K562 (cell line): Measurements from ENCODE around the gene COL8A2. TPM values are rescaled to one million over a fixed set of nuclear protein-coding genes. Genes with fewer than 3 reads are reported as not detected.

Experiments used
- BHLHE40 ChIP-seq: IDR thresholded peaks from 2 replicates; pipeline ENCODE4 v1.6.1; 2011; ENCODE audit warnings: low read length, improper control_type of control experiment
- CBX8 ChIP-seq: fragments of 200-600 bp; sonication (generic); IDR thresholded peaks from 2 replicates; pipeline ENCODE4 v1.6.1; 2012; ENCODE audit warnings: borderline replicate concordance, mixed run types, low read depth, mild to moderate bottlenecking, moderate library complexity, mixed read lengths, low read length, control low read depth, inconsistent platforms; ENCODE audit not compliant: poor library complexity, severe bottlenecking; ENCODE audit errors: extremely low read depth
- DMBX1 ChIP-seq: fragments of 250-450 bp; sonication (Bioruptor Pico); IDR thresholded peaks from 2 replicates; pipeline ENCODE4 v1.8.0; 2022; ENCODE audit warnings: inconsistent platforms, mild to moderate bottlenecking, moderate library complexity, borderline replicate concordance
- FOXM1 ChIP-seq, 2 experiments: fragments of 450-650 bp in 1 of 2; sonication (generic) in 1 of 2; formaldehyde crosslinking in 1 of 2; IDR thresholded peaks; 2 replicates each; pipeline versions ENCODE4 v1.6.1 to v1.9.0; 2017 to 2022; ENCODE audit warnings: low read depth in 2 of 2, mild to moderate bottlenecking in 2 of 2, missing genetic modification reagents in 1 of 2, moderate library complexity in 1 of 2
- GATAD2A ChIP-seq: fragments of 450-650 bp; IDR thresholded peaks from 2 replicates; pipeline ENCODE4 v1.6.1; 2017
- LARP7 ChIP-seq: fragments of 450-650 bp; IDR thresholded peaks from 2 replicates; pipeline ENCODE4 v1.6.1; 2016
- MEIS2 ChIP-seq: fragments of 450-650 bp; IDR thresholded peaks from 2 replicates; pipeline ENCODE4 v1.6.1; 2014; ENCODE audit warnings: mild to moderate bottlenecking; ENCODE audit not compliant: partially characterized antibody
- OTX1 ChIP-seq: fragments of 450-650 bp; formaldehyde crosslinking; IDR thresholded peaks from 2 replicates; pipeline ENCODE4 v1.4.0; 2022; ENCODE audit warnings: mild to moderate bottlenecking
- PBX2 ChIP-seq, 2 experiments: IDR thresholded peaks in 1 of 2; conservative IDR thresholded peaks in 1 of 2; 2 replicates each; pipeline ENCODE4 v1.6.1; 2016; ENCODE audit warnings: low read depth in 2 of 2, mild to moderate bottlenecking in 1 of 2, missing compliant biosample characterization in 1 of 2, missing genetic modification characterization in 1 of 2, moderate library complexity in 1 of 2
- RFX5 ChIP-seq: IDR thresholded peaks from 2 replicates; pipeline ENCODE4 v1.6.1; 2011; ENCODE audit warnings: low read depth, mild to moderate bottlenecking, improper control_type of control experiment, low read length
- TBL1XR1 ChIP-seq, 2 experiments: IDR thresholded peaks; 2 replicates each; pipeline ENCODE4 v1.6.1; 2012; ENCODE audit warnings: improper control_type of control experiment in 2 of 2, low read length in 2 of 2, mild to moderate bottlenecking in 1 of 2
- VEZF1 ChIP-seq: fragments of 200-800 bp; sonication (Bioruptor generic); IDR thresholded peaks from 2 replicates; pipeline ENCODE4 v1.6.1; 2017; ENCODE audit warnings: missing genetic modification characterization, missing compliant biosample characterization
- ZFP30 ChIP-seq: fragments of 250-450 bp; sonication (Bioruptor Pico); IDR thresholded peaks from 2 replicates; pipeline ENCODE4 v1.8.0; 2022; ENCODE audit warnings: moderate library complexity, mild to moderate bottlenecking, inconsistent platforms, borderline replicate concordance
- ZNF707 ChIP-seq: fragments of 250-450 bp; sonication (Bioruptor Pico); conservative IDR thresholded peaks from 2 replicates; pipeline ENCODE4 v1.8.0; 2022; ENCODE audit warnings: inconsistent platforms, mild to moderate bottlenecking, moderate library complexity
- ZNF75A ChIP-seq: fragments of 450-650 bp; formaldehyde crosslinking; IDR thresholded peaks from 2 replicates; pipeline ENCODE4 v1.4.0; 2020; ENCODE audit warnings: mild to moderate bottlenecking
- polyA plus RNA-seq, 8 experiments: library from polyadenylated mRNA; depleted of rRNA in 4 of 8; stranded (reverse) in 5 of 8; unstranded in 3 of 8; fragments of >200 nt; fragmentation: Nextera tagmentation in 2 of 8; fragmentation: Illumina TruSeq in 1 of 8; extraction: Ambion mirVana in 2 of 8; extraction: Trizol in 1 of 8; gene quantifications; 2 replicates each; pipeline versions ENCODE4 v1.2.1 to v1.2.3, GENCODE V29; 2011 to 2014; ENCODE audit warnings: inconsistent platforms in 1 of 8, missing spikeins in 1 of 8
- total RNA-seq, 7 experiments: library from RNA; depleted of rRNA in 6 of 7; stranded (reverse); fragments of >200 nt in 6 of 7; fragmentation: Illumina TruSeq in 2 of 7; extraction: Trizol in 2 of 7; gene quantifications; 2 replicates each; pipeline versions ENCODE4 v1.2.1 to v1.2.3, GENCODE V29; 2011 to 2021; ENCODE audit warnings: low replicate concordance in 1 of 7
- TF ChIP-seq, protein P1 (sequence below), 2 experiments: fragments of 450-650 bp; conservative IDR thresholded peaks; 2 replicates each; pipeline ENCODE4 v1.6.1; 2017; ENCODE audit warnings: mild to moderate bottlenecking in 2 of 2, moderate library complexity in 2 of 2
- TF ChIP-seq, protein P2 (sequence below): conservative IDR thresholded peaks from 2 replicates; pipeline ENCODE4 v1.6.1; 2011; ENCODE audit warnings: low read depth, mild to moderate bottlenecking, low read length; ENCODE audit not compliant: control insufficient read depth
- TF ChIP-seq, protein P3 (sequence below), 2 experiments: fragments of 450-650 bp in 1 of 2; sonication (generic) in 1 of 2; formaldehyde crosslinking; conservative IDR thresholded peaks; 2 replicates each; pipeline versions ENCODE4 v1.4.0 to v1.8.1; 2020 to 2022; ENCODE audit warnings: mild to moderate bottlenecking in 1 of 2, missing genetic modification reagents in 1 of 2

The COL8A2 gene
- total and polyA plus RNA-seq, 9 of the 15 experiments (the other 6 are each of a cell fraction or from before 2014, with no cell fraction given), result 0.03 to 0.14 (median 0.04) TPM; not detected in 5

DNA sequence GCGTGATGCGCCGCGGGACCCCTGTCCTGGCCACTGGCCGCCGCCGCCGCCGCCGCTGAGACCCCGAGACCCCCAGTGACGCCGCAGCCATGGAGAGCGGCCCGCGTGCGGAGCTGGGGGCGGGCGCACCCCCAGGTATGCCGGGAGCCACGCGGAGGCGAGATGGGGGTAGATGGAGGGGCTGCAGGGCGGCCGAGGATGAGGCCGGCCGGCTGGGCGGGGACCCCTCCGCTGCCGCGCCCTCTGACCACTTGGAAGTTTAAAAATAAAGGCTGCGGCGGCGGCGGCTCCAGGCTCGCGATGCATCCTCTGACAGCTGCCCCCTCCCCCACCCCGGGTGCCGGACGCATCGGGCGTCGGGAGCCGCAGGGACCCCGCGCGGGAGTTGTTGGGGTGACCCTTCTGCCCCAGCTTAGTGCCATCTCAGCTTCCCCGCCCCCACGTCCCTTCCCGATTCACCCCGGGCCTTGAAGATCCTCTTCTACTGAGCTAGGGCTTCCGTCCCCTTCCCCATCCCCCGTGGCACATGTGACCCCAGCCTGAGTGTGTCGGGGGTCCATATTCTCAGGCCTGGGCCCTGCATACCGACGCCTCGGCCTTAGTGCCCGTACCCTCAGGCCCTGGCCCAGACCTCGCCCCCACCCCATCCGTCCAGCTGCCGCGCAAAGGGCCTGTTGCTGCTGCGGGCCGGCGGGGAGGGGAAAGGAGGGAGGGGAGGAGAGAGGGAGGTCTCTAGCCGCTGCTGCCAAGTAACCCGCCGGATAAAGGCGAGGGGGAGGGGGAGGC lies 31.5 kb upstream of the COL8A2 start (continued):
- TF ChIP-seq PBX2 (CRISPR knock-in tag; IDR thresholded peaks at IDR 0.05; ENCODE audit: low read depth) (no peak), PBX2 (tag; conservative IDR thresholded peaks at IDR 0.05; ENCODE audit: low read depth) (no peak), FOXM1 (IDR thresholded peaks at IDR 0.05; ENCODE audit: low read depth) (no peak), FOXM1 (CRISPR knock-in tag; IDR thresholded peaks at IDR 0.05; ENCODE audit: low read depth) (no peak), LARP7 (no peak), OTX1 (peak; percentile 78; the same call in 1 of the 2 replicates), VEZF1 (CRISPR knock-in tag) (peak; percentile 93), RFX5 (no peak), MEIS2 (peak; percentile 11), DMBX1 (CRISPR knock-in tag) (0 out of 2 replicates have a peak, but pooled peaks have one; percentile 21), ZFP30 (no peak), CBX8 (no peak), ZNF75A (CRISPR knock-in tag) (no peak), TBL1XR1 (IDR thresholded peaks at IDR 0.05; ENCODE audit: low read length in 2 of 2) (no peak), BHLHE40 (0 out of 2 replicates have a peak, but pooled peaks have one; percentile 4), GATAD2A (peak; percentile 62; the same call in 1 of the 2 replicates), ZNF707 (CRISPR knock-in tag) (no peak)
- TF ChIP-seq, protein P1, sequence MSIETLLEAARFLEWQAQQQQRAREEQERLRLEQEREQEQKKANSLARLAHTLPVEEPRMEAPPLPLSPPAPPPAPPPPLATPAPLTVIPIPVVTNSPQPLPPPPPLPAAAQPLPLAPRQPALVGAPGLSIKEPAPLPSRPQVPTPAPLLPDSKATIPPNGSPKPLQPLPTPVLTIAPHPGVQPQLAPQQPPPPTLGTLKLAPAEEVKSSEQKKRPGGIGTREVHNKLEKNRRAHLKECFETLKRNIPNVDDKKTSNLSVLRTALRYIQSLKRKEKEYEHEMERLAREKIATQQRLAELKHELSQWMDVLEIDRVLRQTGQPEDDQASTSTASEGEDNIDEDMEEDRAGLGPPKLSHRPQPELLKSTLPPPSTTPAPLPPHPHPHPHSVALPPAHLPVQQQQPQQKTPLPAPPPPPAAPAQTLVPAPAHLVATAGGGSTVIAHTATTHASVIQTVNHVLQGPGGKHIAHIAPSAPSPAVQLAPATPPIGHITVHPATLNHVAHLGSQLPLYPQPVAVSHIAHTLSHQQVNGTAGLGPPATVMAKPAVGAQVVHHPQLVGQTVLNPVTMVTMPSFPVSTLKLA (conservative IDR thresholded peaks at IDR 0.05), result peak; percentile 67 to 87
- TF ChIP-seq, protein P2, sequence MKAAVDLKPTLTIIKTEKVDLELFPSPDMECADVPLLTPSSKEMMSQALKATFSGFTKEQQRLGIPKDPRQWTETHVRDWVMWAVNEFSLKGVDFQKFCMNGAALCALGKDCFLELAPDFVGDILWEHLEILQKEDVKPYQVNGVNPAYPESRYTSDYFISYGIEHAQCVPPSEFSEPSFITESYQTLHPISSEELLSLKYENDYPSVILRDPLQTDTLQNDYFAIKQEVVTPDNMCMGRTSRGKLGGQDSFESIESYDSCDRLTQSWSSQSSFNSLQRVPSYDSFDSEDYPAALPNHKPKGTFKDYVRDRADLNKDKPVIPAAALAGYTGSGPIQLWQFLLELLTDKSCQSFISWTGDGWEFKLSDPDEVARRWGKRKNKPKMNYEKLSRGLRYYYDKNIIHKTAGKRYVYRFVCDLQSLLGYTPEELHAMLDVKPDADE, result no peak
- TF ChIP-seq, protein P3, sequence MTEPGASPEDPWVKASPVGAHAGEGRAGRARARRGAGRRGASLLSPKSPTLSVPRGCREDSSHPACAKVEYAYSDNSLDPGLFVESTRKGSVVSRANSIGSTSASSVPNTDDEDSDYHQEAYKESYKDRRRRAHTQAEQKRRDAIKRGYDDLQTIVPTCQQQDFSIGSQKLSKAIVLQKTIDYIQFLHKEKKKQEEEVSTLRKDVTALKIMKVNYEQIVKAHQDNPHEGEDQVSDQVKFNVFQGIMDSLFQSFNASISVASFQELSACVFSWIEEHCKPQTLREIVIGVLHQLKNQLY (CRISPR knock-in tag; conservative IDR thresholded peaks at IDR 0.05), result no peak
